HG02938 (cell line): ENCODE measurements around the gene C6orf15.
"Not testable (repeated sequence)": the region's sequence is repeated elsewhere in the genome, so short reads cannot be mapped to it uniquely, and the experiment has no call there.

Experiments used
- ATAC-seq: cut with Tn5 transposase; IDR thresholded peaks from one replicate; pipeline ENCODE4 v1.9.1; 2021; ENCODE audit warnings: mild to moderate bottlenecking, moderate library complexity; ENCODE audit not compliant: unreplicated experiment

Gene C6orf15

GRCh38 chr6:31070711-31071197 lies 41.6 kb downstream of the C6orf15 start:
- ATAC-seq, result no peak

- no peak for ATAC-seq
Observed at GRCh38 chr6:31068669-31069340, 43.6 kb downstream of the C6orf15 start.

- ATAC-seq, result not testable (repeated sequence)
Observed at GRCh38 chr6:31067891-31068668, 44.3 kb downstream of the C6orf15 start.

- not testable (repeated sequence) for ATAC-seq
Observed at GRCh38 chr6:31067028-31067427, 45.3 kb downstream of the C6orf15 start.

GRCh38 chr6:31065556-31065955 lies 46.8 kb downstream of the C6orf15 start:
- ATAC-seq, result no peak

GRCh38 chr6:31063906-31064435 lies 48.4 kb downstream of the C6orf15 start:
- ATAC-seq, result no peak
